A673 (cell line): ENCODE results near the gene LRRN4. TPM values are rescaled to one million over a fixed set of nuclear protein-coding genes. Genes with fewer than 3 reads are reported as not detected.

Experiments
- BruUV-seq: library from RNA; stranded (reverse); fragments of 400-500 nt; replicated peaks from 2 replicates; lab custom pipeline; 2021; lab: Mats Ljungman, UMichigan
- CTCF ChIA-PET: fragments of 300-600 bp; sonication (Branson Sonifier 250); formaldehyde crosslinking; loops from one replicate; lab custom pipeline; 2022; ENCODE audit warnings: antibody characterized with exemption; lab: Charles Lee
- POLR2A ChIA-PET: fragments of 300-600 bp; sonication (Branson Sonifier 250); formaldehyde crosslinking; loops from one replicate; lab custom pipeline; 2022; ENCODE audit warnings: antibody characterized with exemption; ENCODE audit not compliant: low non-redundant PET; lab: Charles Lee
- DNase-seq: peaks from one replicate; pipeline ENCODE4 v3.0.0-alpha.2; 2015; ENCODE audit warnings: low spot score
- H3K27ac ChIP-seq: fragments of 200-600 bp; sonication (generic); 2 replicates; pipeline ENCODE4 v1.5.1; 2016; ENCODE audit warnings: mixed run types, low read depth, mild to moderate bottlenecking, mixed read lengths, antibody characterized with exemption, low read length; ENCODE audit not compliant: poor library complexity, severe bottlenecking
- H3K27me3 ChIP-seq: fragments of 200-600 bp; sonication (generic); replicated peaks from 2 replicates; pipeline ENCODE4 v1.6.1; 2017; ENCODE audit warnings: mixed run types, low read depth, mild to moderate bottlenecking, mixed read lengths, antibody characterized with exemption, low read length; ENCODE audit not compliant: insufficient read depth, poor library complexity
- H3K36me3 ChIP-seq: fragments of 200-600 bp; sonication (generic); 2 replicates; pipeline ENCODE4 v1.6.1; 2016; ENCODE audit warnings: mixed run types, mild to moderate bottlenecking, mixed read lengths, antibody characterized with exemption, low read length; ENCODE audit not compliant: insufficient read depth, poor library complexity, severe bottlenecking
- H3K4me1 ChIP-seq: fragments of 200-600 bp; sonication (generic); 2 replicates; pipeline ENCODE4 v1.6.1; 2017; ENCODE audit warnings: mixed run types, mild to moderate bottlenecking, mixed read lengths, antibody characterized with exemption, low read length; ENCODE audit not compliant: insufficient read depth, poor library complexity, severe bottlenecking
- H3K4me3 ChIP-seq: fragments of 200-600 bp; sonication (generic); 2 replicates; pipeline ENCODE4 v1.5.1; 2016; ENCODE audit warnings: low read depth, mixed run types, mild to moderate bottlenecking, mixed read lengths, low read length; ENCODE audit not compliant: poor library complexity, severe bottlenecking
- H3K9me3 ChIP-seq: fragments of 200-600 bp; sonication (generic); 2 replicates; pipeline ENCODE4 v1.6.1; 2016; ENCODE audit warnings: mixed run types, low read depth, mild to moderate bottlenecking, mixed read lengths, antibody characterized with exemption, low read length; ENCODE audit not compliant: poor library complexity, severe bottlenecking
- EZH2 ChIP-seq: fragments of 200-600 bp; sonication (generic); IDR thresholded peaks from 2 replicates; pipeline ENCODE4 v1.6.1; 2017; ENCODE audit warnings: borderline replicate concordance, low read depth, mild to moderate bottlenecking, mixed read lengths, antibody characterized with exemption, low read length; ENCODE audit not compliant: poor library complexity, severe bottlenecking
- intact Hi-C: fragments of 100-400 bp; cut with micrococcal nuclease; formaldehyde crosslinking; loops from one replicate; pipeline ENCODE4 v1.10.0; 2022; ENCODE audit not compliant: unreplicated experiment
- total RNA-seq: library from RNA; stranded (reverse); gene quantifications from 2 replicates; pipeline ENCODE4 v1.2.3, GENCODE V29; 2021
- TF ChIP-seq, protein P1 (sequence below): fragments of 300-800, 200-600 bp; sonication (generic); conservative IDR thresholded peaks from 2 replicates; pipeline ENCODE4 v1.5.1; 2017; ENCODE audit warnings: low read depth, mild to moderate bottlenecking, antibody characterized with exemption, low read length, moderate library complexity, mixed read lengths

Gene LRRN4
- total RNA-seq, 1 experiment from 2014 or later: not detected

GRCh38 chr20:6026051-6026450 lies 27.8 kb downstream of the LRRN4 start:
- Histone ChIP-seq H3K4me1 (no peaks in the 10 kb centered on the region), H3K27ac (no peak overlapping the region), H3K4me3 (no peak overlapping the region), H3K36me3 (peaks cover 44% of the 10 kb centered on the region), H3K9me3 (peaks cover 15% of the 10 kb centered on the region), H3K27me3 (no peaks in the 10 kb centered on the region)
- DNase-seq: no peak
- ChIA-PET POLR2A (no interaction called here), CTCF (no interaction called here)
- TF ChIP-seq, protein P1, sequence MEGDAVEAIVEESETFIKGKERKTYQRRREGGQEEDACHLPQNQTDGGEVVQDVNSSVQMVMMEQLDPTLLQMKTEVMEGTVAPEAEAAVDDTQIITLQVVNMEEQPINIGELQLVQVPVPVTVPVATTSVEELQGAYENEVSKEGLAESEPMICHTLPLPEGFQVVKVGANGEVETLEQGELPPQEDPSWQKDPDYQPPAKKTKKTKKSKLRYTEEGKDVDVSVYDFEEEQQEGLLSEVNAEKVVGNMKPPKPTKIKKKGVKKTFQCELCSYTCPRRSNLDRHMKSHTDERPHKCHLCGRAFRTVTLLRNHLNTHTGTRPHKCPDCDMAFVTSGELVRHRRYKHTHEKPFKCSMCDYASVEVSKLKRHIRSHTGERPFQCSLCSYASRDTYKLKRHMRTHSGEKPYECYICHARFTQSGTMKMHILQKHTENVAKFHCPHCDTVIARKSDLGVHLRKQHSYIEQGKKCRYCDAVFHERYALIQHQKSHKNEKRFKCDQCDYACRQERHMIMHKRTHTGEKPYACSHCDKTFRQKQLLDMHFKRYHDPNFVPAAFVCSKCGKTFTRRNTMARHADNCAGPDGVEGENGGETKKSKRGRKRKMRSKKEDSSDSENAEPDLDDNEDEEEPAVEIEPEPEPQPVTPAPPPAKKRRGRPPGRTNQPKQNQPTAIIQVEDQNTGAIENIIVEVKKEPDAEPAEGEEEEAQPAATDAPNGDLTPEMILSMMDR: no peak
- TF ChIP-seq EZH2: no peak
- intact Hi-C loops: no loop called here
- no TSS peak for BruUV-seq

GRCh38 chr20:6024768-6025167 lies 29.1 kb downstream of the LRRN4 start:
- ChIA-PET POLR2A (interaction anchor here (0.6 kb wide), 1 partner anchor 63 kb away, joined by 4 read pairs; no protein-coding TSS in a partner anchor), CTCF (no interaction called here)
- intact Hi-C loops: no loop called here
- Histone ChIP-seq H3K9me3 (peaks cover 15% of the 10 kb centered on the region), H3K36me3 (peaks cover 44% of the 10 kb centered on the region), H3K27ac (no peak overlapping the region), H3K4me1 (no peaks in the 10 kb centered on the region), H3K4me3 (no peak overlapping the region), H3K27me3 (no peaks in the 10 kb centered on the region)
- no peak for DNase-seq
- no peak for TF ChIP-seq EZH2
- TF ChIP-seq, protein P1: no peak
- TSS peak; percentile 2 for BruUV-seq

DNA sequence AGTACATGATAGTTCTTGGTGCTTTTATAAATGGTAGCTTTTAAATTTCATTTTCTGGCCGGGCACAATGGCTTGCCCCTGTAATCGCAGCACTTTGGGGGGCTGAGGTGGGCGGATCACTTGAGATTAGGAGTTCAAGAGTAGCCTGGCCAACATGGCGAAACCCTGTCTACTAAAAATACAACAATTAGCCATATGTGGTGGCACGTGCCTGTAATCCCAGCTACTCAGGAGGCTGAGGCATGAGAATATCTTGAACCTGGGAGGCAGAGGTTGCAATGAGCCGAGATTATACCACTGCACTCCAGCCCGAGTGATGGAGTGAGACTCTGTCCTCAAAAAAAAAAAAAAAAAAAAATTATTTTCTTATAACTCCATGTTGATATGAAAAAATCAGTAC lies 36.0 kb downstream of the LRRN4 start:
- Histone ChIP-seq H3K4me1 (no peaks in the 10 kb centered on the region), H3K27ac (no peak overlapping the region), H3K27me3 (no peaks in the 10 kb centered on the region), H3K9me3 (peaks cover 1% of the 10 kb centered on the region), H3K36me3 (peaks cover 30% of the 10 kb centered on the region), H3K4me3 (no peak overlapping the region)
- no TSS peak for BruUV-seq
- ChIA-PET CTCF (no interaction called here), POLR2A (no interaction called here)
- no peak for DNase-seq
- intact Hi-C loops: no loop called here
- TF ChIP-seq, protein P1: no peak
- no peak for TF ChIP-seq EZH2
